NOMO-1 (cell line): ENCODE measurements around the gene PAQR6.

Experiments
- DNase-seq, 2 experiments: peaks; one replicate each; lab custom pipeline; 2025; ENCODE audit not compliant: unreplicated experiment in 2 of 2; lab: John Stamatoyannopoulos, UW

The PAQR6 gene

DNA sequence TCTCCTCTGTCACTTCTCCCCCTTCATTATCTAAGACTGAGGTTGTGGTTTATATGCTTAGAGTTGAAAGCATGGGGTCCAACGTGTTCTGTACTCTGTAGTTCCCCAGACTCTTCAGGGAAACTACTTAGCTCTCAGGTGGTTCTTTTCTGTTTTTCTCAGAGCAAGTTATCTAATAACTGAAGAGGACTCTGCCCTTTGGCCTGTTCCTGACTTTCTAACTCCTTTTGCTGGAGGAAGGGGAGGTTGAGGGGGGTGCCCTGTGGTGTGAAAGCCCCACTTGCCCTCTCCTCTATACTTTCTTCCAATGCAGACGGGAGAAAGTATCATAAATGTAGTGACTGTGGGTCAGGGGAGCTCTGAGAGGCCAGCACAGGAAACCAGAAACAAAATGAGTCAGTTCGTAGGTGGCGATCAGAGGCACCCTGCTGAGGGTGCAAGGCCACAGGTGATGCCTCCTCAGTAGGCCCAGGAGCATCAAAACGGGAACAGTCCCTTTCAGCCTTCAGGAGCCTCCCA is 49.0 kb downstream of the PAQR6 start:
- DNase-seq = no peak

DNA sequence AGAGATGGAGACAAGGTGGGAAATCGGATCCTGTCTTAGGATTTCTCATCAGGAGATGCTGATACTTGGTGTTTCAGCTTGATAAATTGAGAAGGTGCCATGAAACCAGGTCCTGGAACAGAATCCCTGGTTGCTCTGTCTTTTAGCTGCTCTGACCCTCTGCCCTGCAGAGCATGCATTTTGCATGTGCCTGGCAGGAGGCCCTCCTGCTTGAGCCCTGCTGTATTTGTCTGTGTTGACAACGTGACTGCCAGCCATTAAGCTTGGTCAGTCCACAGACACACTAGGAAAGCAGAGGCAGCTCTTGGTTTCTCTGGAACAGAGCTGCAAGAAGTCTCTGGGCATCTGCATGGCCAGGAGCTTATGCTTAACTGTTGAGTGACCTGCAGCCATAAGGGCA is 51.4 kb downstream of the PAQR6 start:
- no peak for DNase-seq

GRCh38 chr1:156195853-156196252 is 52.0 kb downstream of the PAQR6 start:
- DNase-seq = no peak

DNA sequence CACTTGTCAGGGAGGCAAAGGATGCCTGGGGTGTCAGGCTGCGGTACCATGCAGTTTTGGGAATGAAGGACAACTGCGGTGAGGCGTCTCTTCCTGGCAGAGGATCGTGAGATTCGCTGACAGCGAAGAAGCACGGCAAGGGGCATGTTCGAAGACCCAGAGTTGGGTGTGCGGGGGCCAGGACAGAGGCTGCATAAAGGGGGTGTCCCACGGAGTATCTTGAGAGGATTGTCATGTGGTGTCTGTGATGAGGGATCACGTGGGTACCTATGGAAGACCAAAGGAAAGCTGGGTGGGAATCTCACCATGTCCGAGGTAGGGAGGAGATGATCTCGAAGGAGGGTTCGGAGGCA is 53.6 kb downstream of the PAQR6 start:
- no peak for DNase-seq

DNA sequence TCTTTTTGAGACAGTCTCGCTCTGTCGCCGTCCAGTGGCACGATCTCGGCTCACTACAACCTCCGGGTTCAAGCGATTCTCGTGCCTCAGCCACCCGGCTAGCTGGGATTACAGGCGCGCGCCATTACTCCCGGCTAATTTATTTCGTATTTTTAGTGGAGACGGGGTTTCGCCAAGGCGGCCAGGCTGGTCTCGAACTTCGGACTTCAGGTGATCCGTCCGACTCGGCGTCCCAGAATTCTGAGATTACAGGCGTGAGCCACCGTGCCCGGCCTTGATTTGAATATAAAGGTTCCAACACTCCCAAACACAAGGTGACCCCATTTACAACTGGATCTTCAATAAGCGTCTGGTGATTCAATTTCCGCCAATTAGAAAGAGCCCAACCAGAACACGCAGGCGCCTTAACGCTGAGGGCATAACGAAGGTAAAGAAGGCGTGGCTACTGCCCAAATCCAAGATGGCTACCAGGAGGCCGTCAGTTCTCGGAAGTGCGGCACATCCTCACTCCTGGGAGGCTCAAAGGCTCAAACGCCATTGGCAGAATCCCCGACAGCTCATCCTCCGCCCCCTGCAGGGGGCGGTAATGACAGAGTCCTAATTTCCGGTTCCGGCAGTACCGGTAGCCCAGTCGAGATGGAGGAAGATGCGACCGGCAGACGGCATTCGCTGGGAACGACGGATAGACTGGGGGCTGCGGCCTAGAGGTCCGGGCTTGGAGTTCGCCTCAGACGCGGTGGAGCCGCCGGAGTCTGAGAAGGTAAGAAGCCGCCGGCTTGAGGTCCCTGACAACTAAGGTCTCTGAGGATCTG is 54.2 kb downstream of the PAQR6 start, which contains the start of gene SLC25A44:
SLC25A44 (plus strand) TSS at position 617 of the 812 bp plus-strand sequence. CDS start 5,744 bp downstream, outside the sequence.
- peak; percentile 99 for DNase-seq
